Stimulated activated CD4-positive, alpha-beta T cell treated with anti-CD3 and anti-CD28 coated beads, Interleukin-4, amount 100 ng/mL, for 4 hours (primary cell): ENCODE measurements around the gene CDRT4.

Source experiments
- DNase-seq, 2 experiments: peaks; one replicate each; pipeline ENCODE4 v3.0.0-alpha.2; 2020

The CDRT4 gene

GRCh38 chr17:15492186-15492585 is 24.8 kb upstream of the CDRT4 start:
- DNase-seq = no peak

- no peak for DNase-seq
These were observed 23.3 kb upstream of the CDRT4 start for GRCh38 chr17:15490634-15491261.

GRCh38 chr17:15488557-15488956 is 21.1 kb upstream of the CDRT4 start:
- DNase-seq = no peak

GRCh38 chr17:15485045-15485444 is 17.6 kb upstream of the CDRT4 start:
- no peak for DNase-seq

GRCh38 chr17:15483431-15483830 is 16.0 kb upstream of the CDRT4 start:
- no peak for DNase-seq

- no peak for DNase-seq
These were observed 15.1 kb upstream of the CDRT4 start for GRCh38 chr17:15482476-15482875.

GRCh38 chr17:15481481-15481880 is 14.1 kb upstream of the CDRT4 start:
- no peak for DNase-seq

- DNase-seq = no peak
These were observed 12.8 kb upstream of the CDRT4 start for GRCh38 chr17:15480204-15480603.

- no peak for DNase-seq
These were observed 12.3 kb upstream of the CDRT4 start for GRCh38 chr17:15479703-15480102.

GRCh38 chr17:15478845-15479244 is 11.4 kb upstream of the CDRT4 start:
- DNase-seq = no peak

GRCh38 chr17:15475631-15476354 is 8.4 kb upstream of the CDRT4 start:
- no peak for DNase-seq

GRCh38 chr17:15472891-15473290 is 5.5 kb upstream of the CDRT4 start:
- DNase-seq = no peak

GRCh38 chr17:15470536-15470935 is 3.1 kb upstream of the CDRT4 start:
- DNase-seq = no peak

- no peak for DNase-seq
These were observed 1.8 kb upstream of the CDRT4 start for GRCh38 chr17:15469260-15469659.

GRCh38 chr17:15468126-15468525 is 705 bp upstream of the CDRT4 start:
- no peak for DNase-seq

GRCh38 chr17:15466131-15466530 is 1.3 kb downstream of the CDRT4 start:
- DNase-seq = no peak

GRCh38 chr17:15465045-15465701 is 2.2 kb downstream of the CDRT4 start:
- no peak for DNase-seq

- DNase-seq = no peak
These were observed 3.0 kb downstream of the CDRT4 start for GRCh38 chr17:15464231-15464985.

GRCh38 chr17:15462976-15463772 is 4.2 kb downstream of the CDRT4 start:
- DNase-seq = no peak

- DNase-seq = no peak
These were observed 9.7 kb downstream of the CDRT4 start for GRCh38 chr17:15457723-15458094.

GRCh38 chr17:15456972-15457722 is 10.3 kb downstream of the CDRT4 start:
- no peak for DNase-seq

GRCh38 chr17:15456496-15456895 is 10.9 kb downstream of the CDRT4 start:
- DNase-seq = no peak
